ENCODE results near the gene SDK2. TPM values are rescaled to one million over a fixed set of nuclear protein-coding genes. Genes with fewer than 3 reads are reported as not detected.

Gene SDK2
- total RNA-seq, 1 donor from 2014 or later = 1.4 TPM

GRCh38 chr17:73679476-73679875 lies 35.2 kb upstream of the SDK2 start:
- intact Hi-C loops (cut with DNase I) = no loop called here
- Histone ChIP-seq H3K4me1 (no peaks in the 10 kb centered on the region), H3K4me3 (no peak overlapping the region), H3K27me3 (ENCODE audit: low read depth) (peaks cover 9% of the 10 kb centered on the region), H3K9me3 (peaks cover 12% of the 10 kb centered on the region), H3K27ac (no peak overlapping the region), H3K36me3 (no peaks in the 10 kb centered on the region)
- ATAC-seq = no peak
- no peak for TF ChIP-seq CTCF (IDR thresholded peaks at IDR 0.05)
- no peak for DNase-seq

- intact Hi-C loops (cut with DNase I) = no loop called here
- no peak for TF ChIP-seq CTCF (IDR thresholded peaks at IDR 0.05)
- ATAC-seq (no peak), DNase-seq (no peak)
- Histone ChIP-seq H3K4me3 (no peak overlapping the region), H3K9me3 (peaks cover 12% of the 10 kb centered on the region), H3K27me3 (ENCODE audit: low read depth) (peaks cover 9% of the 10 kb centered on the region), H3K36me3 (no peaks in the 10 kb centered on the region), H3K4me1 (no peaks in the 10 kb centered on the region), H3K27ac (no peak overlapping the region)
Measured at GRCh38 chr17:73678999-73679398, 34.8 kb upstream of the SDK2 start.

GRCh38 chr17:73669771-73670170 lies 25.5 kb upstream of the SDK2 start:
- Histone ChIP-seq H3K9me3 (peaks cover 5% of the 10 kb centered on the region), H3K4me3 (no peak overlapping the region), H3K36me3 (no peaks in the 10 kb centered on the region), H3K4me1 (peaks cover 18% of the 10 kb centered on the region), H3K27ac (no peak overlapping the region), H3K27me3 (ENCODE audit: low read depth) (no peaks in the 10 kb centered on the region)
- no peak for TF ChIP-seq CTCF (IDR thresholded peaks at IDR 0.05)
- no peak for DNase-seq
- intact Hi-C loops (cut with DNase I) = no loop called here
- no peak for ATAC-seq

GRCh38 chr17:73667181-73667959 lies 23.1 kb upstream of the SDK2 start:
- Histone ChIP-seq H3K27me3 (ENCODE audit: low read depth) (no peaks in the 10 kb centered on the region), H3K36me3 (no peaks in the 10 kb centered on the region), H3K4me3 (no peak overlapping the region), H3K9me3 (peaks cover 5% of the 10 kb centered on the region), H3K27ac (no peak overlapping the region), H3K4me1 (peaks cover 18% of the 10 kb centered on the region)
- no peak for TF ChIP-seq CTCF (IDR thresholded peaks at IDR 0.05)
- intact Hi-C loops (cut with DNase I) = no loop called here
- ATAC-seq (peak; percentile 39 to 63), DNase-seq (no peak)

- ATAC-seq = no peak
- no peak for TF ChIP-seq CTCF (IDR thresholded peaks at IDR 0.05)
- no peak for DNase-seq
- Histone ChIP-seq H3K27ac (no peak overlapping the region), H3K9me3 (no peaks in the 10 kb centered on the region), H3K36me3 (no peaks in the 10 kb centered on the region), H3K4me1 (peaks cover 18% of the 10 kb centered on the region), H3K4me3 (no peak overlapping the region), H3K27me3 (ENCODE audit: low read depth) (no peaks in the 10 kb centered on the region)
- intact Hi-C loops (cut with DNase I) = no loop called here
Measured at GRCh38 chr17:73663614-73664013, 19.4 kb upstream of the SDK2 start.
